ENCODE data around the gene GRIK3.

Gene GRIK3

DNA sequence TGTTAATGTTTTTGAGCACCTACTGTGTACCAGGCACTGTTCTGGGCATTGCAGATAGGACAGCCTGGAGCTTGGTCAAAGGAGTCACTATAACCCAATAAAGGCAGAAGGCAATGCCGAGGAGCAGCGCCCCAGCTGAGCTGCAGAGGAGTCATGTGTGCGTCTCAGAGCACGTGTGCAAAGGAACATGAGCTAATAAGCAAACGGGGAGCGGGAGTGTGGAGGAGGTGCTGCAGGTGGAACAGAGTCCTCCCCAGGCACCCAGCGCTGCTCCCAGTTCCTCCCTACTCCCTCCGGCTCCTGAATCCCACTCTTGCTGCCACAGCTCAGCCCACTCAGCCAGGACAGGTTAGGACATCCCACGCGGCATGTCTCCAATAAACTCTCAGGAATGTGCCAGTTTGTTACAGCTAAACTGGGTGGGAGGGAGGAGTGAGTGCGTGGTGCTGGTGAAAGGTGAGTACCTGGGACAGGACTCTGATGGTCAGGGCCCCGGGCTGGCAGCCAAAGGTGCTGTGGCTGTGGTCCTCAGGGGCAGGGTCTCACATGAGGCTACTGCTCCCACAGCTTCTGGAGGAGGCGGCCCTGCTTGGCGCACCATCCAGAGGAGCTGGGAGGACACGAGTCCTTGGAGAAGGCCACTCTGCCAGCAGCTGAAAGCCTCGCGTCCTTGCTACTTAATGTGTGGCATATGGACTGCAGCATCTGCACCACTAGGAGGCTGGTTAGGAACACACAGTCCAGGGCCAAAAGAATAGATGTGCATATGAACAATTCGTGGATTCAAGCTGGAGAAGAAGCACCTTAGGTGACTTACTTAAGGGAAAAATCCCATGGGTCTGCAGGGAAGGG lies 52.3 kb downstream of the GRIK3 start:
- DNase-seq (ENCODE audit: low read depth in 2 of 2, low spot score in 1 of 2): no peak

DNA sequence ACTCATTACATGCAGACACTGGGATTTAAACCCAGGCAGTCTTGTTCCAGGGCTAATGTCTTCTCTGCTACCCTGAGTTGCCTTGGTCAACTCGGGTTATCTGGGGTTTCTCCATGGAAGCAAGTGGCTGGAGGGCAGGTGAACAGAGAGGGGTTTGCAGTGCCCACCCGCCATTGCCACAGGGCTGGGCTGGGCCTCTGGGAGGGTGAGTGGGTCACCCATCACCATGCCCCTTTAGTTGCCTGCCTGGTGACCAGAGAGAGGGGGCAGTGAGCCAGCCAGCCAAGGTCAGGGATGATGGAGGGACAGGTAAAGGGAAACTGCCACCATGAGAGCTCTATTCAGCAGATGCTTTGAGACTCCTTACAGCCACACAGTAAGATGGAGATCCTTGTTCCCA lies 53.2 kb downstream of the GRIK3 start:
- DNase-seq (ENCODE audit: low read depth in 2 of 2, low spot score in 1 of 2): no peak

DNA sequence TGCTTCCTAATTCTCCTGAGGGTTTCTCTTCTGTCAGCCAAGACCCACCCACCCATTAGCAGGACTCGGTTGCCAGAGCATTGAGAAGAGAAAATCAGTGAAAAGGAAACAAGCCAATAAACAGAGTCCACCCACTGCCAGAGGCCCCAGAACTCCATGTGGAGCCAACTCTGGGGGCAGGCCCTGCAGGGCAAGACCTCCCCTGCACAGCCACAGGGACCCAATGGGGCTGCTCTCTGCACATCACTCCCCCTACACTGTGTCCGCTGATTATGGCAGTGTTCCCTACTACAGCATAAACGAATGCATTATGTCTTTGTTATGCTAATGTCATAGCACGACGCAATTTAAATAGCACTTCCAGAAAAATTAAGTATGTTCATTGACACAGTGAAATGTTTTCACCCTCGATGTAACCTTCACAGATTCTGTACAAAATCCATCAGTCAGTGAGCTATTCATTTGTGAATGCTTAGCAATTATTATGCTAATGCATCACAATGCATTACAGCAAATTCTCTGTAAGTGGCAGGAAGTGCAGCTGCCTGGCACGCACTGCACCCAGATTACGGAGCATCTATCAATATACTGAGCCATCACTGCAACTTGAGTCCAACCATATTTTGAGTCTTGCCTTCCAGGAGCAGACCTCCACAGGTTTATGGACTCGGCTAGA lies 56.4 kb downstream of the GRIK3 start:
- DNase-seq (ENCODE audit: low read depth in 2 of 2, low spot score in 1 of 2): no peak

DNA sequence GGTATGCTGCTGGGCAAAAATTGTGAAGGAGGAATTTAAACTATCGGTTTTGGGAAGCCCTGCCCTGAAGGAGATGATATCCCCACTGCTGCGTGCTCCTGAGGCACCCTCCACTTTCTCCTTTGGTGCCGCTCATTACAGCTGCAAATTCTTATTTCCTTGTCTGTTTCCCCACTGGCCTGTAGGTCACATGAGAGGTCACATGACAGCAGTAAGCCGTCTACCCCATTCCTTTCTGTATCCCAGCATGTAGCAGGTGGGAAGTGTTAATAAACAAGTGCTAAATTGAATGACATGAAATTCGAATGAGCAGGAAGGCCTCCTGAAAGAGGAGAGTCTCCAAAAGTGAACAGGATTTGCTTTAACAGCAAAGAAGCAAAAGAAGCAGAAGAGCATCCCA lies 58.7 kb downstream of the GRIK3 start:
- no peak for DNase-seq (ENCODE audit: low read depth in 2 of 2, low spot score in 1 of 2)

DNA sequence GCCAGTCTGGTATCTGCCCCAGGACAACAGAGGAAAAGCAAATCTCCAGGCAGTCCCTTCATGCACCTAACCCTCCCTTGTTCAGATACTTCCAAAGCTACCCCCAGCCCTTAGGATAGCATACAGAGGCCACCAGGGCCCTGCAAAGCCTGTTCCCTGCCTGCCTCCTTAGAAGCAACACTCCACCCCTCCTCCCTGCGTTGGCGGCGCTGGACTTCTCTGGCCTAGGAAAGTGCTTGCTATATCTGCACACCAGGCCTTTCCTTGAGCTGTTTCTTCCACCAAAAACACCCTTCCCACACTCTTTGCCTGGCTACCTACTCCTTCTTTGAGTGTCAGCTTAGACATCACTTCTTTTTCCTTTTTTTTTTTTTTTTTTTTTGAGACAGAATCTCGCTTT lies 61.3 kb downstream of the GRIK3 start:
- no peak for DNase-seq (ENCODE audit: low read depth in 2 of 2, low spot score in 1 of 2)

DNA sequence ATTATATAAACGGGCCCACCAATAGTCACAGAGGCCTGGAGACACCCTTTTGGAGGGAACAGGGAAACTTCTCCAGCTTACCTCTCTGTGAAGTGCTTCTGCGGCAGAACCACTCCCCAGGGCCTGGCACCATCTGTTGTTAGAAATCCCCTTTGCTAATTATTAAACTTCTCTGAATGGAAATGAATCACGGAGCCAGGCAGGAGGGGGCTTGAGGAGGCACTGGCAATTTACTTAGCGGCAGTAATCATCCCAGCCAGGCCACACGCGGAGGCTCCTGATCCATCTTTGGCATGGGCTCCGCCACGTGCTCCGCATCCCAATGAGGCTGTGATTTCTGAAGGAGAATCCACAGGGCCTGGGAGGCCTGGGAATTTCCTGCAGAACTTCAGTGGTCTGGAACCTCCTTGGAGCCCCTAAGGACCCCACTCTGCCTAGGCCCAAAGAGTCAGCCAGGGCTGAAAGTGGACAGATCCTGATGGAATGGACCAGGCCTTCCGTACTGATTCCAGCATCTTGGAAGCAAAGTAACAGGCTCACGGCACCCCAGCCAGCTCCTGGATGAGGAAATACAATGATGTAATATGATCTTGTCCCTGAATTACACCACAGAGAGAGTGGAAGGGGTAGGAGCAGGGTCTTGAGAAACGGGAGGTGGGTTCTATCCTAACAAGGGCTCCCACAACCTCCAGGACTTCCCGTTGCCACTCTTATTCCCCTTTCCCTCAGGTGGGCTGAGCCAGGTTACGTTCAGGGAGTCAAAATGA lies 62.3 kb downstream of the GRIK3 start:
- DNase-seq (ENCODE audit: low read depth in 2 of 2, low spot score in 1 of 2): no peak

DNA sequence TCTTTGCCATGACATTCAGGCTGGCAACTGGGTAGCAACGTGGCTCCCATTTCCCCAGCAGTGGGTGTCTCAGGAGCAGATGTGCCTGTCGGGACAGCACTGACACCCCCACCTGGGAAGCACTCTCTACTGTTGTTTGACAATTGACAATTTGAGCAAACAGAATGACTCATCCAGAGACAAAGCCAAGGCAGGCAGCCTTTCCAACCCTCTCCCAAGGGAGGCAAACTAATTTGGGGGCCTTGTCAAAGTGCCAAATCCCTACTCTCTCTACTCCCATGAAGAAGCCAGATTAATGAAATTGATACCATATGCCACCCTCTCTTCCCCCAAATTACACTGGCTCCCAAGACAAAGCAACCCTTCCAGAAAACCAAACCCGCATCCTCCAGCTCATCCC lies 65.6 kb downstream of the GRIK3 start:
- DNase-seq (ENCODE audit: low read depth in 2 of 2, low spot score in 1 of 2): no peak

DNA sequence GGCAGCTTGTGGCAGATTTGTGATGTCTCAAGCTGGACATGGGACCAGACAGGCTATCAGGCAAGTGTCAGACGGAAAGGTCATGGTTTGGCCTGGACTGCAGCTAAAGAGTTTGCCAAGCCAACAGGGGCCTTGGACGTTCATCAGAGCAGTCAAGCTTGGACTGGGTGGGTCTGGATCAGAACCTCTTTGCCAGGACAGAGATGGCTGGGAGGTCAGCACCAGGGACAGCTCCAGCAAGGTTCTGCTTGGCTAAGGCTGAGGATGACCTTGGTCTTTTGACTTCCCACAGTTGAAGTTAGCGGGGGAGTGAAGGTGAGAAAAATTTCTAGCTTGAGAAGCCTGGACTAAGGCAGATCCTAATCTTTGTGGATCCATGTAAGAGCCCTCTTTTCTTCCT lies 68.1 kb downstream of the GRIK3 start:
- DNase-seq (ENCODE audit: low read depth in 2 of 2, low spot score in 1 of 2): no peak

DNA sequence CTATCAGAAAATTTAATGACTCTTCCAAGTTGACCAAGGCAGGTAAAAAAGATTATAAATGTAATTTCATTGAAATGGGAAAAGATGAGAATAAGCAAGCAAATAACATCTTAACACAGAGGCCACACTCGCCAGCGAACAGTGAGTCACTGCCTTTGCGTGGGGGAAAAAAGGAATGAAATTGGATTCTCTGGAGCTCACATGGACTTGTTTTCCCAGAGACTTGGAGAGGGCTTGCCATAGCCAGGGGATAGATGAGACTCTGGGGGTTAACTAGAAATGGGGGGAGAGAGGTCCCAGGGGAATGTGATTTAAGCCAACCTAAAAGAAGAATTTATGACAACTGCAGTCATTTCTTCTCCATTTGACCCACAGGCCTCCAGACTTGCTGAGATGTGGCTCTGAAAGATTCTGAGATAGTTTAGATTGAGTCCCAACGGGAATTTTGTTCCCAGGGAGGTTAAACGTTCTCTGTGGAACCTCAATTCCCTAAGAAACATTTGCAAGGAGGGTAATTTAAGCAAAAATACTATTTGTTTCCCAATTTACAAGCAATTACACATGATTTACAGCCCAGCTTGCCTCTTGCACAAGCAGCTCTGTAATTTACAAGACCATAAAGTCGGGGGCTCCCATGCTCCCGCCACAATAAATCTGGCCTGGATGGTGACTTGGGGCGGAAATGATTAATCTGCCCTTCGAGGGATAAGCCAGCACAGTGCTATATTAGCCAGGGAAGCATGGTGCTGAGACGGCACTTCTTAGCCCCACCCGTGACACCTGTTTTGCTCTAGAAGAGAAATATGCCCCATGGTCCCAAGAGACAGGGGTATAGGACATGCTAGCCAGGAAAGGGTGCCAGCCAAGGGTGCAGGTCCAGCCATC lies 68.8 kb downstream of the GRIK3 start:
- DNase-seq (ENCODE audit: low read depth in 2 of 2, low spot score in 1 of 2): no peak

DNA sequence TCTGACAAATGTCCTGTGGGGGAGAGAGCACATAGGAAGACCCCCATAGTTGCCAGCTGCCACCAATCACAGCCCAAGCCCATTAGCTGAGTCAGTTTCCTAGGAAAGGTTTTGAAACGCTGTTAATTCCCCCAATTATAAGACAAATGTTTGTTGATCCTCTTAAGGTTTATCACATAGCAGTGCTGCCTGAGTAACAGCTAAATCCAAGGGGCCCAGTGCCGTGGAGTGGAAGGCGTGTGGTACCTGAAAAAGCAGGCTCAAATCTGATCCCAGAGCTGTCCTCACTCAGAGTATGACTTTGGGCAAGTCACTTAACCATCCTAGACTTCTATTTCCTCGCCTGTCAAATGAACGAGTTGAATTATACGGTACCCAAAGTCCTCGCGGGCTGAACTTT lies 69.5 kb downstream of the GRIK3 start:
- DNase-seq (ENCODE audit: low read depth in 2 of 2, low spot score in 1 of 2): no peak

DNA sequence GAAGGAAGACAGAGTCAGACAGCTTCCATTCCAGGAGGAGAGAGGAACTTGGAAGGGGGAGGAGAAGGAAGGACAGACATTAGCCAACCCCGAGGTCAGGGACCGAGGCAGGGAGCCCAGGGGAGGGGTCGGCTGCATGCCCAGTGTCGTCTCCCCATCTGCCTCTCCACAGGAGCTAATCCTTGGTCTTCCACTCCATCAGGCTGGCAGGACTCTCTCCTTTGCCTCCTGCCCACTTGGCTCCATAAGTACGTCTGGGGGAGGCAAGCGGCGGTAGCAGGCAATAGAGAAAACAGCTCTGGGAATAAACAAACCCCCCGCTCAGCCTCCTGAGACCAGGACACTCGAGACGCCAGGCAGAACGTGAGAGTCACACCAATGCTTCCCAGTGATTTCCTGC lies 71.3 kb downstream of the GRIK3 start:
- no peak for DNase-seq (ENCODE audit: low read depth in 2 of 2, low spot score in 1 of 2)

DNA sequence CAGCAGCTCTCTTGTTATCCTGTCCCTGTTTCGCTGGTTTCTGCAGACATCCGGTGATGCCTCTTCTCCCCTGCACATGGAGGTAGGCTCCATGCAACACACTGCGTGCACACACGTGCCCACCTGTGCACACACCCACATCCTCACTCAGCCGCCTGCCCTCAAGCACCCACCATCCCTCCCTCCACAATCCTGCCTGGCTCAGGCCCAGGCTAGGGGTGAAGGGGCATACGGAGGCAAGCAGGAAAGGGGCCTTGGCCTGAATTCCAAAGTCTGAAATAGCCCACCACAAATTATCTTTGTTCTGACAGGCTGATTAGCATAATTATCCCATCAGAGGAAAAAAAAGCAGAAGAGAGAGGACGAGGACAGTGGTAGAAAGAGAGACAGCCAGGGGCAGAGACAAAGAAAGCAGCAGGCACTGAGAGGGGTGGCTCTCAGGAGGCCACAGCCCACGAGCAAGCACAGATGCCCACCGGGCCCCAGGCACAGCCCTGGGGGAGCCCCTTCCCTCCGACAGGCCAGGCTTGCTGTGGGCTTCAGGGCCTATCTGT lies 73.2 kb downstream of the GRIK3 start:
- DNase-seq (ENCODE audit: low read depth in 2 of 2, low spot score in 1 of 2): no peak

DNA sequence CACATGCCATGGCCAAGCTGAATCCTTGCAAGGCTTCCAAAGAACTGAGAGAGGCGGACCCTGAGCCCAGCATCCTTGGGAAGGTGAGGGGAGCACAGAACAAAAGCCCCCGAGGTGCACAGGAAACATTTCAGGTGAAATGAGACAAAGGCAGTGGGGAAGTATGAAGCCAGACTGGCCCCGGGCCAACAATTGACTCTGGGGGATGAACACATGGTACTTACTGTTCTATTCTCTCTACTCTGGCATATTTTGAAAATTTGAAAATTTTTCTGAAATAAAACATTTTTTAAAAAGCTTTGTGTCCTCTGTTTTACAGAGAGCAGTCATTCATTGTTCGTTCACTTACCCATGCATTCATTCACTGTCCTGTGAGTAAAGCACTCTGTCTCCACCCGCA lies 77.7 kb downstream of the GRIK3 start:
- DNase-seq (ENCODE audit: low read depth in 2 of 2, low spot score in 1 of 2): no peak

DNA sequence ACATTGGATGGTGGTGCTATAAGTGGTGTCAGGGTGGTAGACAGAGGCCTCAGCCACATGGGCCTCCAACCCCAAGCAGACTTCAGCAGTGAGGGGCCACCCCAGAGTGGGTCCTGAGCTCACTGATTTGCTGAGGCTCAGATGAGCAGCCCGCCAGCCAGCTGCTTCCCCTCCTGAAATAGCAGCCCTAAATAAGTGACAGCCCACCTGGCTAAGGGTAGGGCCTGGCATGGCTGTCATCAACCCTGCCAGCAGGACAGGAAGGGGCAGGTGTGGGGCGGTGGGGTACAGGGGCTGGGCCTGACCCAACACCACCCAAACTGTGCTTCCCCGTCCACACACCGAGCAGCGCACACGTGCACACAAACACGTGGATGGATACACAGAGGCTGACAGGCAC lies 79.3 kb downstream of the GRIK3 start:
- no peak for DNase-seq (ENCODE audit: low read depth in 2 of 2, low spot score in 1 of 2)

DNA sequence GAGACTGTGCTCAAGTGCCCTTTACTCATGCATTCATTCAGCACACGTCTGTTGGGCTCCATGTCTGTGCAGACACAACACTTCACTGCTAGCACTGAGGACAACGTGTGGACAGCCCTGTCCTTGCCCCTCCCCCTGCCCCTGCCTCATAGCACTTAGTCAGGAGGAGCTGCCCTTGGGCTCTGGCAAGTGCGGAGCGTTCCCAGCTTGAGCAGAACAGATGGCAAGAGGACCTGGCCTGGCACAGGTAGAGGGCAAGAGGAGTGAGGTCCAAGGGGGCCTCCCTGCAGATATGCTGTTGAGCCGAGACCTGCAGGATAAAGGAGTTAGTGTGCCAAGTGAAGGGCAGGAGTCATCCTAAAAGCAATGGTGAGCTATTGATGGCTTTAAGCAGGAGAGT lies 81.3 kb downstream of the GRIK3 start:
- no peak for DNase-seq (ENCODE audit: low read depth in 2 of 2, low spot score in 1 of 2)

DNA sequence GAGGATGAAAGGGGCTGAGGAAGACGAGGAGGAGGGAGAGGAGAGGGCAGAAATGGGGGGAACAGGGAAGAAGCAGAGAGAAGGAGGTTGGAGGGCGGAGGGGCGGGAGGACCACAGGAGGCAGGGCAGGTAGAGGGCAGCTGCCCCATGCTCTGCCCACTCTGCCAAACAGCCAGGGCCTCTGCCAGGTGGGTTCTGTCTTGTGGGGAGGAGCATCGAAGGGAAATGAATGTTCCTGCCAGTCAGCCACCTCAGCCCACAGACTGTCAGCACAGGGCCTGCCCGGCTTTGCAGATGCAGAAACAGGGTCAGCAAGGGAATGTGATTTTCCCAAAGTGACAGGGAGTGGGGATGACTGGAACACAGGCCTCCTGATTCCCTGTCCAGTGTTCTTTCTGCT lies 82.6 kb downstream of the GRIK3 start:
- DNase-seq (ENCODE audit: low read depth in 2 of 2, low spot score in 1 of 2): no peak

DNA sequence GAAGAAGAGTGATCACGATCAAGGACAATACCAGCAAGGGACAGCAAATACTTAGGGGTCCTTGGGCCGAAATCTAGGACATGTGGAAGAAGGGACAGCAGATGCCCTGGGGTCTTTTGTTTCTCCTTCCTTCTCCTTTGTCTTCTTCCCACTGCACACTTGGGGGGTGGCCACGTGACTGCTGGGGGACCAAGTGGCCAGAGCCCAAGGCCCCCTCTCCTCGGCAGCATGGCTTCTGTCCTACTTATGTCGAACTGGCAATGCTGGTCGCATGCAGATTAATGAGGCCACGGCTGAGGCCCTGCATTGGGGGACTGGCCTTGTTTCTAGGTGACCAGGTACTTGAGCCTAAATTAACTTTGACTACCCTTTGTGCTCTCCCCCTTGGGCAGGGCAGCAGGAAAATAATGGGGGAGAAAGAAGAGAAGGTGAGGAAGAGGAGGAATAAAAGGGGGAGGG lies 83.0 kb downstream of the GRIK3 start:
- no peak for DNase-seq (ENCODE audit: low read depth in 2 of 2, low spot score in 1 of 2)

DNA sequence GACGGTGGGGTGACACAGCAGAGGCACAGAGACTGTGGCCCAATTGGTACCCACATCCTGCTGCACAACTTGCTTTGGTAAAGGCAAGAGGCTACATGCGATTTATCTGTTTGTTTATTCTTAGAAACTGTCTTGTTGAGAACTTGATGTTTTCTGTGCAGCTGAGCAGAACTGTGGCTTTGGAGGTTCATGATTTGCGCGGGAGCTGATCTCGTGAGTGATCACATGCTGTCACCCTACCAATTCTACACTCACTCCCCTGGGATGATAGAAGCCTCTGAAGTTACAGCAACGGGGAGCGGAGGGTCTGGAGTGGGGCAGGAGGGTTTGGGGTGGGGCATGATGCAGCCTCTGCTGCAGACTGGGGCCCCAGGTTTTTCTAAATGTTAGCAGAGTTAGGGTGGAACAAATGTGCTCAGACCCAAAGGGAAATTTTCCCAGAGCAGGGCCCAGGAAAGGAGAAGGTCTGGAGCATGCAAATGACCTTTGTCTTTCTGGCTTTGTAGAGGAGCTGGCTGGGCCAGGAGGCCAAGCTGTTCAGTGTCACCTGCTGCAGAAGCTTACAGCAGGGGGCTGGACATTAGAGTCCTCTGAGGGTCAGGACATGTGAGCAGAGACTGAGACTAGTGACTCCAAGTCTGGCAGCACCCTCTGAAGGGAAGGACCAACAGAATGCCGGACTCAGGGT lies 83.6 kb downstream of the GRIK3 start:
- DNase-seq (ENCODE audit: low read depth in 2 of 2, low spot score in 1 of 2): no peak

DNA sequence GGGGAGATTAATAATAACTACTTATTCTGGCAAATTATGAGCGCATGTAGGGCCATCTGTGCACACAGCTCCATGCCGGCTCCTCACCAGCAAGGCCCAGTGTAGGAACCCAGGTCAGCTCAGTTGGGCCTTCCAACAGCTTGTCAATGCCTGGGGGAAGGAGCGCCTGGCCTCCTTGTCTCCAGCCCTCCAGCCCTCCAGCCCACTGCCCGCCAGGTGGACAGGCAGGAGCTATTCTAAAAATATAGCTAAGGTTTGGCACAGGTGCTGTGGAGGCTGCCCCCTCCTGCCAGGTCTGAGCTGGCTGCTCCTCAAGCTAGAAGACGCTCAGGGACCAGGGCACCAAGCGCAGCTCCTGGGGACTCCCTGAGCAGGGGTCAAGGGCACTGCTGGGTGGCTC lies 85.7 kb downstream of the GRIK3 start:
- DNase-seq (ENCODE audit: low read depth in 2 of 2, low spot score in 1 of 2): no peak

DNA sequence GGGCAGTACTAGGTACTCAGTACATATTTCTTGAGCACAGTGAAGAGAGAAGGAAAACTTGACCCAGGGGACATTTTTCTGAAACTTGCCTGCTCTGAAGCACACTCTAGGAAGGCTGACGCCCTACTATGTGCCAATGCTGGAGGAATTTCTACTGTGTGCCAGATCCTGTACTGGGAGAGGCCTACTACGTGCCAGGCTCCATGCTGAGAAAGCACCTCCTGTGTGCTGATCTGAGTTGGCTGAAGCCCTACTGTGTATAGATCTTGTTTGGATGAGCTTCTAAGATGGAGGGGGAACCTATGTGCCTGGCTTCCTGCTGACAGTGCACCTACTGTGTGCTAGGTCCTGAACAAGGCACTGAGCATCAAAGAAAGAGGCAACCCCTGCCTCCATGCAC lies 86.2 kb downstream of the GRIK3 start:
- DNase-seq (ENCODE audit: low read depth in 2 of 2, low spot score in 1 of 2): no peak
